Measurements from ENCODE around the gene STK32A. TPM values are rescaled to one million over a fixed set of nuclear protein-coding genes. Genes with fewer than 3 reads are reported as not detected.

STK32A gene
- total and polyA plus RNA-seq, 2 experiments from 2014 or later = 0.83 to 1.1 TPM

DNA sequence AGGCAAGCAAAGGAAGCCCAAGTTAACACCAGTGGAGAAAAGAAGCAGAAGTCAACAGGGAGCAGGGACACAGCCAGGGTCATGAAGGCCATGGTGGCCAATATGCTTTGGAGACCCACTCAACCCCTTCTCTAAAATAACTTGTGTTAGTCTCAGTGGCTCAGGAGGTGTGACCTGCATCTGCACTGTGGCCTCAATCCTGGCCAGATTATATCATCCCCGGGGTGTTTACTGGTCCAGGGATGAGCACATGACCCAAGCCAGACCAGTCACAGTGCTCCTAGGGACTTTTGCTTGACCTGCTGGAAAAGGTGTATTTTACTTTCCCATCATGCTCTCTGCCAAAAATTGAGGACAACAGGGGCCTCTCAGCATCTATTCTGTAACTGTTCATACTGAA, 169.9 kb downstream of the STK32A start:
- Histone ChIP-seq H3K4me3 (no peak overlapping the region), H3K27ac (peak overlapping the region; percentile 96), H3K27me3 (no peaks in the 10 kb centered on the region), H3K9me3 (ENCODE audit: low read depth) (no peaks in the 10 kb centered on the region), H3K4me1 (ENCODE audit: low read depth) (peaks cover 77% of the 10 kb centered on the region), H3K36me3 (peaks cover 12% of the 10 kb centered on the region)
- DNase-seq (ENCODE audit: low read depth in 1 of 2, low spot score in 1 of 2) = no peak
- TF ChIP-seq, protein P1, sequence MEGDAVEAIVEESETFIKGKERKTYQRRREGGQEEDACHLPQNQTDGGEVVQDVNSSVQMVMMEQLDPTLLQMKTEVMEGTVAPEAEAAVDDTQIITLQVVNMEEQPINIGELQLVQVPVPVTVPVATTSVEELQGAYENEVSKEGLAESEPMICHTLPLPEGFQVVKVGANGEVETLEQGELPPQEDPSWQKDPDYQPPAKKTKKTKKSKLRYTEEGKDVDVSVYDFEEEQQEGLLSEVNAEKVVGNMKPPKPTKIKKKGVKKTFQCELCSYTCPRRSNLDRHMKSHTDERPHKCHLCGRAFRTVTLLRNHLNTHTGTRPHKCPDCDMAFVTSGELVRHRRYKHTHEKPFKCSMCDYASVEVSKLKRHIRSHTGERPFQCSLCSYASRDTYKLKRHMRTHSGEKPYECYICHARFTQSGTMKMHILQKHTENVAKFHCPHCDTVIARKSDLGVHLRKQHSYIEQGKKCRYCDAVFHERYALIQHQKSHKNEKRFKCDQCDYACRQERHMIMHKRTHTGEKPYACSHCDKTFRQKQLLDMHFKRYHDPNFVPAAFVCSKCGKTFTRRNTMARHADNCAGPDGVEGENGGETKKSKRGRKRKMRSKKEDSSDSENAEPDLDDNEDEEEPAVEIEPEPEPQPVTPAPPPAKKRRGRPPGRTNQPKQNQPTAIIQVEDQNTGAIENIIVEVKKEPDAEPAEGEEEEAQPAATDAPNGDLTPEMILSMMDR (IDR thresholded peaks at IDR 0.05; ENCODE audit: low read depth, low read length) = no peak

DNA sequence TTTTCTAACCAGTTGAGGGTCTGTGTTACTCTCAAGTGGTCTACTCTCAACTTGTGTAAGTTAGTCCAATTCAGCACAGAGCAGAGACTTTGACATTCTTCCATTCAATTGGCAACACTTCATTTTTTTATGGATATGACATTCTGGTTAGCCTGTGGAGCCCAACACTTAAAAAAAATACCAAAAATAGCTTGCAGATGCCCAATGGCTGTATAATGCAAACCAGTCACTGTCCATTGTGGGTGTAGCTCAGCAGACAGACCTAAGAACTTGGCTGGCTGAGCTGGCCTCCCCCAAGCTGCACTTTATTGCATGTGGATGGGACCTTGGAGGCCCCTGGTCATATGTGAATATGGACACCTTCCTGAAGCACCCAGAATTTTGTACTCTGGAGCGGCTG, 171.8 kb downstream of the STK32A start:
- H3K4me1 ChIP-seq (ENCODE audit: low read depth) = peaks cover 88% of the 10 kb centered on the region
- no peaks in the 10 kb centered on the region for H3K9me3 ChIP-seq (ENCODE audit: low read depth)
- H3K27me3 ChIP-seq = no peaks in the 10 kb centered on the region
- TF ChIP-seq, protein P1 (IDR thresholded peaks at IDR 0.05; ENCODE audit: low read depth, low read length) = no peak
- no peak for DNase-seq (ENCODE audit: low read depth in 1 of 2, low spot score in 1 of 2)
- no peaks in the 10 kb centered on the region for H3K36me3 ChIP-seq
- peak overlapping the region; percentile 96 for H3K27ac ChIP-seq
- H3K4me3 ChIP-seq = no peak overlapping the region

GRCh38 chr5:147407094-147407681, 172.4 kb downstream of the STK32A start:
- H3K27ac ChIP-seq = peak overlapping the region; percentile 96
- TF ChIP-seq, protein P1 (IDR thresholded peaks at IDR 0.05; ENCODE audit: low read depth, low read length) = no peak
- H3K4me3 ChIP-seq = no peak overlapping the region
- no peaks in the 10 kb centered on the region for H3K9me3 ChIP-seq (ENCODE audit: low read depth)
- peak; percentile 52 to 82 for DNase-seq (ENCODE audit: low read depth in 1 of 2, low spot score in 1 of 2)
- H3K4me1 ChIP-seq (ENCODE audit: low read depth) = peaks cover 93% of the 10 kb centered on the region
- H3K27me3 ChIP-seq = no peaks in the 10 kb centered on the region
- no peaks in the 10 kb centered on the region for H3K36me3 ChIP-seq

- Histone ChIP-seq H3K36me3 (peaks cover 4% of the 10 kb centered on the region), H3K4me1 (ENCODE audit: low read depth) (peaks cover 84% of the 10 kb centered on the region), H3K9me3 (ENCODE audit: low read depth) (no peaks in the 10 kb centered on the region), H3K27me3 (no peaks in the 10 kb centered on the region), H3K4me3 (no peak overlapping the region), H3K27ac (peak overlapping the region; percentile 96)
- TF ChIP-seq, protein P1 (IDR thresholded peaks at IDR 0.05; ENCODE audit: low read depth, low read length) = no peak
- no peak for DNase-seq (ENCODE audit: low read depth in 1 of 2, low spot score in 1 of 2)
Measured at GRCh38 chr5:147408980-147409379, 174.2 kb downstream of the STK32A start.

GRCh38 chr5:147410496-147411358, 175.9 kb downstream of the STK32A start:
- TF ChIP-seq, protein P1 (IDR thresholded peaks at IDR 0.05; ENCODE audit: low read depth, low read length) = no peak
- Histone ChIP-seq H3K4me1 (ENCODE audit: low read depth) (peaks cover 68% of the 10 kb centered on the region), H3K27ac (peak overlapping the region; percentile 96), H3K9me3 (ENCODE audit: low read depth) (no peaks in the 10 kb centered on the region), H3K4me3 (no peak overlapping the region), H3K36me3 (peaks cover 19% of the 10 kb centered on the region), H3K27me3 (no peaks in the 10 kb centered on the region)
- peak in 1 of 2 donors; percentile 45 for DNase-seq (ENCODE audit: low read depth in 1 of 2, low spot score in 1 of 2)

All from cardiac muscle cell (in vitro differentiated cells and primary cell).